ENCODE results near the gene SLC26A1. TPM values are rescaled to one million over a fixed set of nuclear protein-coding genes. Genes with fewer than 3 reads are reported as not detected.

SLC26A1 gene
- total RNA-seq, 1 experiment from 2014 or later = 0.09 TPM

DNA sequence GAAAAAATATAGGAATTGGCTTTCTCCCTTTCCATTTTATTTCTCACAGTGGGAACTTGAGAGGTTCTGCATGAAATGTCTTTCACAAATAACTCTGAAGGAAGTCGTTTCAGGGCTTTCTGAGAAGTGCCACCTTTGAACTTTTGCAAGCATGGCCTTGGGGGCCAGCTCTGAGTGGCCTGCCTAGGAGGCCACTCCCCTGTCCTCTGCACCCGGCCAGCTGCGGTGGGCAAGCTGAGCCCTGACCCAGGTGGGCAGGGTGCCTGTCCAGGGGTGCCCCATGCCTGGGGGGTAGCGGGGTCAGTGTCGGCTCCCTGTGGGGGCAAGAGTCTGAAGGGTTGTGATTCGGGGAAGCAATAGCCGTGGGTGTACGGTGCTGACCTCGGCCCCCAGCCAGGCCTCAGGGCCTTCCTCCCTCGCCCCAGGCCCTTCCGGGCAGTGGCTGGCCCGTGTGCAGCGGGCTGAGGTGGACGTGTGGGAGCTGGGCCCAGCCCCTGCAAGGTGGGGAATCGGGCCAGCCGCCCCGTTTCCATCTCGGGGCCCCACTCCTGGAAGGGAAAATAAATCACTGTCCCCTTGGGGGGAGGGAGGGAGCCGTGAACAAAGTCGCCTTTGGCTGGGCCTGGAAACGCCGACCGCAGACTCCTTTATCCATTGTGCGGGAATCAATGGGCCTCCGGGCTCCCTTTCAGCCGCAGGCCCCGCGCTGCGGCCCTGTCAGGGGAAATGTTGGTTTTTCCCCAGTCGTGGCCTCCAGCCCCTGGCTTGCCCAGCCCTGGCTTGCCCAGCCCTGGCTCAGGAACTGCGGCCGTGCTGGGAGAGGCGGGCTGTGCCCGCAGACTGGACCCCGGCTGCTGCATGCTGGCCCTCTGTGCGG is 21.3 kb upstream of the SLC26A1 start:
- H3K36me3 Mint-ChIP-seq (ENCODE audit: insufficient read depth in 1 of 3, low read depth in 3 of 3) = peaks cover 0 to 4% (median 0%) of the 10 kb centered on the region in 3 experiments; a peak in 2 of 7 replicates

More for the DNA sequence above, 21.3 kb upstream of the SLC26A1 start:
- H2AFZ ChIP-seq (ENCODE audit: low read length) = no peak overlapping the region
- H3K27me3 Mint-ChIP-seq (ENCODE audit: low read depth) = peaks cover 11% of the 10 kb centered on the region
- no peak overlapping the region for H2BK120ac ChIP-seq (ENCODE audit: low read depth, low read length, poor library complexity, severe bottlenecking)
- no peak overlapping the region for H3K9ac ChIP-seq (ENCODE audit: extremely low read depth, insufficient read length, low read length)
- no peaks in the 10 kb centered on the region for H3K9me3 Mint-ChIP-seq
- no peak overlapping the region for H3K4ac ChIP-seq (ENCODE audit: low read depth, low read length)
- DNase-seq = no peak
- no peak overlapping the region for H3K18ac ChIP-seq (ENCODE audit: insufficient read length, low read depth, low read length)
- no peak overlapping the region for H3K56ac ChIP-seq (ENCODE audit: insufficient read length, low read depth, low read length)
- H2AK5ac ChIP-seq (ENCODE audit: insufficient read length, low read length) = no peak overlapping the region
- H2BK15ac ChIP-seq (ENCODE audit: low read depth, low read length) = no peak overlapping the region
- H3T11ph ChIP-seq (ENCODE audit: low read length) = no peak overlapping the region
- peaks cover 8% of the 10 kb centered on the region for H3K23me2 ChIP-seq (ENCODE audit: insufficient read length, low read depth, low read length, poor library complexity, severe bottlenecking)
- H4K5ac ChIP-seq (ENCODE audit: insufficient read length, low read depth, low read length) = no peak overlapping the region
- H4K8ac ChIP-seq (replicated peaks; ENCODE audit: insufficient read length, low read depth, low read length) = no peak overlapping the region
- no peak overlapping the region for H2BK20ac ChIP-seq (ENCODE audit: low read depth, low read length, poor library complexity, severe bottlenecking)
- peaks cover 8 to 17% of the 10 kb centered on the region in 2 experiments for H3K4me1 Mint-ChIP-seq
- no peak overlapping the region for H3K14ac ChIP-seq (ENCODE audit: insufficient read depth, low read length)
- H4K91ac ChIP-seq (ENCODE audit: insufficient read length, low read depth, low read length) = no peak overlapping the region
- H3K79me1 ChIP-seq (ENCODE audit: insufficient read depth, low read depth, low read length, poor library complexity, severe bottlenecking) = no peaks in the 10 kb centered on the region
- TF ChIP-seq CTCF (conservative IDR thresholded peaks at IDR 0.05) = no peak
- WGBS (ENCODE audit: extremely low coverage, insufficient read length, low lambda C conversion rate) = no CpG with 5 or more reads among the region's 36 CpGs
- no peaks in the 10 kb centered on the region for H4K20me1 ChIP-seq (ENCODE audit: control insufficient read depth, insufficient read depth, insufficient read length)
- H3K27me3 ChIP-seq (ENCODE audit: insufficient read depth, low read length) = peaks cover 7% of the 10 kb centered on the region; the same call in 1 of the 2 replicates
- no peak overlapping the region for H2BK5ac ChIP-seq (ENCODE audit: insufficient read length, low read length)
- H3K4me1 ChIP-seq (ENCODE audit: insufficient read depth, low read length) = no peaks in the 10 kb centered on the region; the same call in 1 of the 2 replicates
- no peak overlapping the region for H2BK12ac ChIP-seq (ENCODE audit: insufficient read length, low read depth, low read length)
- H3K27ac ChIP-seq (ENCODE audit: insufficient read length, low read depth, low read length) = no peak overlapping the region
- no peak overlapping the region for H3K27ac Mint-ChIP-seq
- no peak overlapping the region for H3K23ac ChIP-seq (ENCODE audit: insufficient read length, low read depth, low read length)
- no peaks in the 10 kb centered on the region for H3K79me2 ChIP-seq (ENCODE audit: insufficient read depth, low read length)
- H3K9me3 ChIP-seq (ENCODE audit: control insufficient read depth, low read depth, low read length) = no peaks in the 10 kb centered on the region
- no peak overlapping the region for H3K4me2 ChIP-seq (ENCODE audit: insufficient read depth, insufficient read length, low read length)
- H3K4me3 Mint-ChIP-seq = no peak overlapping the region

All from H9 (cell line).